Breast epithelium (tissue), 3 donors: ENCODE results near the gene ALOX5AP.

ENCODE experiments used
- POLR2A ChIP-seq: fragments of 450-650 bp; IDR thresholded peaks from one replicate; pipeline ENCODE4 v1.6.1; 2016; ENCODE audit warnings: antibody characterized with exemption, mild to moderate bottlenecking, moderate library complexity
- POLR2AphosphoS5 ChIP-seq, 3 donors: sonication (generic); formaldehyde crosslinking; IDR thresholded peaks; one replicate each; pipeline ENCODE4 v1.6.1; 2017; ENCODE audit warnings: antibody characterized with exemption in 3 of 3

DNA sequence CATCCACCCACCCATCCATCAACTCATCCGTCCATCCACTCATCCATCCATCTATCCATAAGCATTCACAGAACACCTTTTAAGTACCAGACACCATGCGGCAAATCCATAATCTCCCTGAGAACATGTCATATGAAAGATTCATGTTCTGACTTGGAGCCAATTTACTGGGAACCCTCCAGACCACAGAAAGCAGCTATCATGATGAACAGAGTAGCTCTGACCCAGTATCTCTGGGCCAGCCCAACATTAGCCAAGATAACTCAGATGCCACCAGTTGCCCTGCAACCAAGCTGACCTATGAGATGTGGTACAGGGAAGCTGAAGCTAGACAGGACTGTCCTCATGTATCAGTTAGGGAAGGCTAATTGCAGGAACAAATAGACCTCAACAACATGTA lies 51.3 kb downstream of the ALOX5AP start:
- no peak for TF ChIP-seq POLR2A
- TF ChIP-seq POLR2AphosphoS5 (IDR thresholded peaks at IDR 0.05): no peak
